ENCODE data around the gene PRR22. TPM values are rescaled to one million over a fixed set of nuclear protein-coding genes. Genes with fewer than 3 reads are reported as not detected.
"Not testable (repeated sequence)": the region's sequence is repeated elsewhere in the genome, so short reads cannot be mapped to it uniquely, and the experiment has no call there.

Gene PRR22
- polyA plus RNA-seq, 3 donors = 1.2 to 1.8 (median 1.3) TPM

GRCh38 chr19:5793188-5793587, 8.6 kb upstream of the PRR22 start:
- no peak for DNase-seq (ENCODE audit: low read depth in 3 of 3, low spot score in 2 of 3)

- DNase-seq (ENCODE audit: low read depth in 3 of 3, low spot score in 2 of 3) = no peak
Observed at GRCh38 chr19:5792224-5792623, 7.7 kb upstream of the PRR22 start.

GRCh38 chr19:5790559-5791520, 6.3 kb upstream of the PRR22 start, which contains the start of gene DUS3L:
Gene DUS3L (minus strand): TSS chr19:5791163. CDS start chr19:5791141, 22 bp downstream.
- DNase-seq (ENCODE audit: low read depth in 3 of 3, low spot score in 2 of 3) = peak; percentile 89 to 95 (median 93)

GRCh38 chr19:5789886-5790558, 5.5 kb upstream of the PRR22 start:
- no peak for DNase-seq (ENCODE audit: low read depth in 3 of 3, low spot score in 2 of 3)

- DNase-seq (ENCODE audit: low read depth in 3 of 3, low spot score in 2 of 3) = no peak
Observed at GRCh38 chr19:5789351-5789761, 4.8 kb upstream of the PRR22 start.

- DNase-seq (ENCODE audit: low read depth in 3 of 3, low spot score in 2 of 3) = no peak
Observed at GRCh38 chr19:5788422-5788821, 3.9 kb upstream of the PRR22 start.

GRCh38 chr19:5787409-5788182, 3.0 kb upstream of the PRR22 start:
- no peak for DNase-seq (ENCODE audit: low read depth in 3 of 3, low spot score in 2 of 3)

- DNase-seq (ENCODE audit: low read depth in 3 of 3, low spot score in 2 of 3) = no peak
Observed at GRCh38 chr19:5786593-5787408, 2.3 kb upstream of the PRR22 start.

- no peak for DNase-seq (ENCODE audit: low read depth in 3 of 3, low spot score in 2 of 3)
Observed at GRCh38 chr19:5785423-5785822, 877 bp upstream of the PRR22 start.

- no peak for DNase-seq (ENCODE audit: low read depth in 3 of 3, low spot score in 2 of 3)
Observed at GRCh38 chr19:5782945-5783919, 1.3 kb downstream of the PRR22 start.

- no peak for DNase-seq (ENCODE audit: low read depth in 3 of 3, low spot score in 2 of 3)
Observed at GRCh38 chr19:5782322-5782721, 2.2 kb downstream of the PRR22 start.

GRCh38 chr19:5780916-5781315, 3.6 kb downstream of the PRR22 start:
- not testable (repeated sequence) for DNase-seq (ENCODE audit: low read depth in 3 of 3, low spot score in 2 of 3)

GRCh38 chr19:5778402-5778801, 6.1 kb downstream of the PRR22 start:
- DNase-seq (ENCODE audit: low read depth in 3 of 3, low spot score in 2 of 3) = no peak

- no peak for DNase-seq (ENCODE audit: low read depth in 3 of 3, low spot score in 2 of 3)
Observed at GRCh38 chr19:5775668-5776309, 8.8 kb downstream of the PRR22 start.

GRCh38 chr19:5774921-5775320, 9.6 kb downstream of the PRR22 start:
- no peak for DNase-seq (ENCODE audit: low read depth in 3 of 3, low spot score in 2 of 3)

GRCh38 chr19:5773276-5773675, 11.3 kb downstream of the PRR22 start:
- DNase-seq (ENCODE audit: low read depth in 3 of 3, low spot score in 2 of 3) = no peak

GRCh38 chr19:5772416-5772815, 12.1 kb downstream of the PRR22 start:
- DNase-seq (ENCODE audit: low read depth in 3 of 3, low spot score in 2 of 3) = no peak

GRCh38 chr19:5767949-5768348, 16.6 kb downstream of the PRR22 start:
- DNase-seq (ENCODE audit: low read depth in 3 of 3, low spot score in 2 of 3) = no peak

Data from right renal cortex interstitium (tissue), 3 donors.